Skin epidermis (tissue), 12 donors: ENCODE data around the gene PCAT7.
"Not testable (repeated sequence)": the region's sequence is repeated elsewhere in the genome, so short reads cannot be mapped to it uniquely, and the experiment has no call there.

ENCODE experiments used
- H3K27ac ChIP-seq, 21 experiments: fragments of 200-600 bp; sonication (generic) in 11 of 21; one replicate each; pipeline ENCODE4 v1.5.0; 2020; ENCODE audit warnings: mild to moderate bottlenecking in 3 of 21, inconsistent platforms in 2 of 21, moderate library complexity in 2 of 21
- H3K4me3 ChIP-seq, 7 experiments: fragments of 200-600 bp; sonication (generic) in 2 of 7; one replicate each; pipeline ENCODE4 v1.5.0; 2020; ENCODE audit warnings: inconsistent platforms in 2 of 7, mild to moderate bottlenecking in 2 of 7, moderate library complexity in 1 of 7

Gene PCAT7

GRCh38 chr9:94557376-94557775 lies 2.5 kb downstream of the PCAT7 start:
- Histone ChIP-seq H3K27ac (no peak overlapping the region), H3K4me3 (no peak overlapping the region)

GRCh38 chr9:94560237-94560636 lies 5.4 kb downstream of the PCAT7 start:
- Histone ChIP-seq H3K4me3 (no peak overlapping the region), H3K27ac (no peak overlapping the region)

GRCh38 chr9:94563548-94563947 lies 8.7 kb downstream of the PCAT7 start:
- no peak overlapping the region for H3K27ac ChIP-seq

GRCh38 chr9:94564279-94564678 lies 9.4 kb downstream of the PCAT7 start:
- not testable (repeated sequence) for H3K4me3 ChIP-seq, H3K27ac ChIP-seq

More at GRCh38 chr9:94563548-94563947, 8.7 kb downstream of the PCAT7 start:
- H3K4me3 ChIP-seq, result no peak overlapping the region

GRCh38 chr9:94566550-94566949 lies 11.7 kb downstream of the PCAT7 start:
- H3K27ac ChIP-seq, result no peak overlapping the region
- H3K4me3 ChIP-seq, result no peak overlapping the region

- H3K27ac ChIP-seq, result no peak overlapping the region
- H3K4me3 ChIP-seq, result no peak overlapping the region
Measured at GRCh38 chr9:94567271-94567670, 12.4 kb downstream of the PCAT7 start.

- Histone ChIP-seq H3K4me3 (no peak overlapping the region), H3K27ac (no peak overlapping the region)
Measured at GRCh38 chr9:94568250-94568889, 13.5 kb downstream of the PCAT7 start.

- no peak overlapping the region for H3K4me3 ChIP-seq
- H3K27ac ChIP-seq, result no peak overlapping the region
Measured at GRCh38 chr9:94568972-94569712, 14.3 kb downstream of the PCAT7 start.

- H3K4me3 ChIP-seq, result no peak overlapping the region
- no peak overlapping the region for H3K27ac ChIP-seq
Measured at GRCh38 chr9:94576131-94576530, 21.2 kb downstream of the PCAT7 start.

- H3K27ac ChIP-seq, result no peak overlapping the region
Measured at GRCh38 chr9:94577036-94577435, 22.2 kb downstream of the PCAT7 start.

GRCh38 chr9:94577571-94577970 lies 22.7 kb downstream of the PCAT7 start:
- H3K27ac ChIP-seq, result no peak overlapping the region
- H3K4me3 ChIP-seq, result no peak overlapping the region

More at GRCh38 chr9:94577036-94577435, 22.2 kb downstream of the PCAT7 start:
- no peak overlapping the region for H3K4me3 ChIP-seq

GRCh38 chr9:94581728-94582127 lies 26.8 kb downstream of the PCAT7 start:
- no peak overlapping the region for H3K4me3 ChIP-seq
- no peak overlapping the region for H3K27ac ChIP-seq

- Histone ChIP-seq H3K27ac (no peak overlapping the region), H3K4me3 (no peak overlapping the region)
Measured at GRCh38 chr9:94584555-94584954, 29.7 kb downstream of the PCAT7 start.

GRCh38 chr9:94586316-94586715 lies 31.4 kb downstream of the PCAT7 start:
- no peak overlapping the region for H3K27ac ChIP-seq
- H3K4me3 ChIP-seq, result peak overlapping the region in 2 of 7 experiments; percentile 3 to 13

- peak overlapping the region in 2 of 7 experiments; percentile 3 to 13 for H3K4me3 ChIP-seq
Measured at GRCh38 chr9:94586814-94587213, 31.9 kb downstream of the PCAT7 start.

GRCh38 chr9:94588681-94589080 lies 33.8 kb downstream of the PCAT7 start:
- Histone ChIP-seq H3K4me3 (no peak overlapping the region), H3K27ac (no peak overlapping the region)

More at GRCh38 chr9:94586814-94587213, 31.9 kb downstream of the PCAT7 start:
- no peak overlapping the region for H3K27ac ChIP-seq

- H3K27ac ChIP-seq, H3K4me3 ChIP-seq: not testable (repeated sequence)
Measured at GRCh38 chr9:94591046-94591545, 36.2 kb downstream of the PCAT7 start.

- no peak overlapping the region for H3K4me3 ChIP-seq
- H3K27ac ChIP-seq, result no peak overlapping the region
Measured at GRCh38 chr9:94591876-94592275, 37.0 kb downstream of the PCAT7 start.

- H3K27ac ChIP-seq, H3K4me3 ChIP-seq: not testable (repeated sequence)
Measured at GRCh38 chr9:94592683-94593082, 37.8 kb downstream of the PCAT7 start.

- Histone ChIP-seq H3K4me3 (no peak within 1 kb of the TSS), H3K27ac (no peak within 1 kb of the TSS)
Measured at GRCh38 chr9:94593459-94594345, 38.8 kb downstream of the PCAT7 start, which contains the start of gene FBP2. FBP2 (minus strand) TSS chr9:94593824; CDS start chr9:94593726, 98 bp downstream.
